AML-193 (cell line): ENCODE measurements around the gene PEPD.
A peak's percentile ranks its signal among the peaks of the same experiment; 100 is the strongest.

Source experiments
- DNase-seq, 2 experiments: peaks; one replicate each; lab custom pipeline; 2025; lab: John Stamatoyannopoulos, UW

The PEPD gene

DNA sequence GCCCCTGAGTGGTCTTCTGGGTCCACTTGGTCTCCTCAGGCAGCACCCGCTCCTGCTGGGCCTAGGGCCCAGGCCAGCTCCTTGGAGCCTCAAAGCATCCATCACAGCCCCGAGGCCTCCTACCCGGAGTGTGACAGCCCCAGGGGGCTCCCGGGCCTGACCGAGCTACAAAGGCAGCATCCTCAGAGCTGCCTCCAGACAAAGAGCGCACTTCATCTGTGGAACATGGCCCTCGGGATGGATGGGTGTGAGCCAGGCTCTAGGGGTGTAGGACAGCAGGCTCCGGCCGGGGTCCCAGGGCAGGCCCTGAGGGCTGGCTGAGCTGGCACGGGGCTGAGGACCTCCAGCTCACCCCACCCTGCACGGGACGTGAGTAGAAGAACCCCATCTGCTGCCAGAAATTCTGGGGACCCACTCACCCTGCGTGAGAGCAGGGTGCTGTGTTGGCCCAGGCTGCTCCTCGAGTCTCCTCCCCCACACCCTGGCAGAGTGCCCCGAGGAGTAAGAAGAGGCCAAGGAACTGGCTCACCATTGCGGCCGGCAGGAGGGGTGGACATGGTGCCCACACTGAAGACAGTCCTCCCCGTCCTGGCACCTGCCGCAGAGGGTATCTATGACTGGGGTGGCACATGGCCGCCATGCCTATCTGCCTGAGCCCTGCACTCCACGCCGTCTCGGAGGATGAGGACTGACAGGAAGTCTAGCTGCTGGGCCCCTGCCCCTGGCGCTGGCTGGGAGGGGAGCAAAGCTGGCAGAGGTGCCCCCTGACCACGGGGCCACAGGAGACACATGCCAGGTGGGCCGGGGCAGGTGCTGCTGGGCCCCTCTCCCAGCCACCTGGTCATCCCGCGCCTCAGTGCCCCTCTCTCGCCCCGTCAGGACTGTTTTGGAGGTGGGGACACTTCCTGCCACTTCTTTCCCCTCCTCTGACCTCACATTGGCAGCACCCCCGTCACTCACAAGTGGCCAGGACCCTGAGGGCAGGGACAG is 125.7 kb downstream of the PEPD start:
- DNase-seq, result no peak

DNA sequence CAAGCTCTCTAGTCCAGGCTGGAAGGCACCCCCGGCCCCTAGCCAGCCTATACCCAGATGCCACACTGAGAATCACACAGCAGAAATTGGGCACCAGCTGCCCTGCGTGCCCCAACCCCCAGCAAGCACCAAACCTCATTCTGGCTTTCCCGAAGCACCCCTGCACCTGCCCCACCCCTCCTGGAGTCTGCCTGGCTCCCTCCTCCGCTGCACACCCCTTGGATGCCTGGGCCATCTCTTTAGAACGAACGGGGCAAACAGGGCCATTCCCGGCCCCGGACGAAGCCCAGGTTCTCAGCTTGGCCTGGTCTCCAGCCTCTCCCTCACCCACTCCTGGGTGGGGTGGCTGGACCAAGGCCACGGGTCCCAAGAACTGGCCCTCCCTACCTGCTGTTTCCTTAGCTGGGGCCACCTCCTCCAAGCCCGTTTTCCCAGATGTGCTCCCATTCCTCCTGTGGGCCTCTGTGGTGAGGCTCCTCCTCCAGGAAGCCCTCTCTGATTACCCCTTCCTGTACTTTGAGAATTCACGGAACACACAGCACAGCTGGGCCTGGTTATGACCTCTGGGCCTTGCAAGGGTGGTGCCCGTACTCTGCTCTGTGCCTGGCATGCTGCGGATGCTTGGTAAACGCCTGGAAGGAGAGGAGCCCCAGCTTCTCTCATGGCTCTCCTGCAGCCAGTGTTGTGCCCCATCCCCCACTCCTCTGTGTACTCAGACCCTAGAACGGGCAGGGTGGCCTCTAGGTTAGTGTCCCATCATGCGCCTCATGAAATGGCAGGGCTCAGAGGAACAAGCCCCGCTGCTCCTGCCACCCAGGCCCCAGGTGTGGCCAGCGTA is 126.6 kb downstream of the PEPD start:
- no peak for DNase-seq

DNA sequence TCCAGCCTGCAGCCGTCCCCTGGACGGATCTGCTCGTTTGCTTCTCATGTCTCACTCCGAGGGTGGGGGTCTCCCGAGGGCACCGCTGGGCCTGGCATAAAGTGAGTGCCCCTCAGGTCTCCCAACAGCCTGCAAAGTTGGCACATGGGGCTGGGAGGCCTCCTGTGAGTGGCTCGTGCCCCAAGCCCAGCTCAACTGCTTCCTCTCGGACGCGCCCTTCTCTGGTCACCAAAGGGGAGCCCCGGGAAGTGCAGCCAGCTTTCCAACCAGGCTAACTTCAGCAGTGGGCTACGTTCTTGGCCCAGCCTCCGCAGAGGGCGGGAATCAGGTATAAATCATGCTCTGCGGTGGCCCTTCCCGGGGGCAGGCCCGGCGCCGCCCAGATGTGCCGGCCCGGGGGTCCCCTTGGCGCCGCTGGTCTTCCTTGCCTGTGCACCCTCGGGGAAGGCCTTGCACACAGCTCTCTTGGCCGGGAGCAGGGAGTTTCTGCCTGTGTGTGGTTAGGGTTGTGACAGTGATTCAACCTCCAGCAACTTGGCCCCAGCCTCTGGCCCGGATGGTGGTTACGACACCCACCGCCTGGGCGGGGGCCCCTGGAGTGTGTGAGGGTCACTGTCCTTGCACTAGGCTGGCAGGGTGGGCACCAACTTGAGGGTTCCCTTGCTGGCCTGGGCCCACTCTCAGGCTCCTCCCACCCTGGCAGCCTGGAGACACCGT is 127.4 kb downstream of the PEPD start:
- DNase-seq, result peak; percentile 49 to 50

DNA sequence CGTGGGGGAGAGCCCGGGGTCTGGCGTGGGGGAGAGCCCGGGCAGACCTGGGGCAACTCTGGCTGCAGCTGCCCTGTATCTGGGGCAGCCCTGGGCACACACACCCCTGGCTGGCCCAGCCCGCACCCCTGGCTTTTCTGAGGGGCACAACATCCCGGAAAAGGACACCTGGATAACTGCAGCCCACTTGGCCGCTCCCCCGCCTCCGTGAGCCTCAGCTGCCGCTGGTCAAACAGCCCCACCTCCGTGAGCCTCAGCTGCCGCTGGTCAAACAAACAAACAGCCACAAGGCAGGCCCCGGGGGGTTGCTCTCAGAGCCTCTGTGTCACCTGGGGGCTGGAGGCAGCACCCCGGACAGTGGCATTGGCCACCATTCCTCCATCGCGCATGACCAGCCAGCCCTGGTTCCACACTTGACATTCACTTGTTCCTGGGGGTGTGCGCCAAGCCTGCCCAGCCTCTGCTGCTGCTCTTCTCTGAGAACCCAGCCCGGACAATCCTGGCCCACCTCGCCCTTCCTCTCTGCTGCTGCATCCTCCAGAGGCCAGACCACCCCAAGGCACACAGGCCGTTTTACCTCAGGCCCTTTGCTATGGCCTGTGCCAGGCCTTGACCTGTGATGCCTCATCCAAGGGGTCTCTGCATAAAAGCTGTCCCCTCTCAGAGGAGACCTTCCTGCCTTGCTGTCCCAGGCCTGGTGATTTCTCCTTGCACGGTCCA is 128.1 kb downstream of the PEPD start:
- DNase-seq, result no peak

DNA sequence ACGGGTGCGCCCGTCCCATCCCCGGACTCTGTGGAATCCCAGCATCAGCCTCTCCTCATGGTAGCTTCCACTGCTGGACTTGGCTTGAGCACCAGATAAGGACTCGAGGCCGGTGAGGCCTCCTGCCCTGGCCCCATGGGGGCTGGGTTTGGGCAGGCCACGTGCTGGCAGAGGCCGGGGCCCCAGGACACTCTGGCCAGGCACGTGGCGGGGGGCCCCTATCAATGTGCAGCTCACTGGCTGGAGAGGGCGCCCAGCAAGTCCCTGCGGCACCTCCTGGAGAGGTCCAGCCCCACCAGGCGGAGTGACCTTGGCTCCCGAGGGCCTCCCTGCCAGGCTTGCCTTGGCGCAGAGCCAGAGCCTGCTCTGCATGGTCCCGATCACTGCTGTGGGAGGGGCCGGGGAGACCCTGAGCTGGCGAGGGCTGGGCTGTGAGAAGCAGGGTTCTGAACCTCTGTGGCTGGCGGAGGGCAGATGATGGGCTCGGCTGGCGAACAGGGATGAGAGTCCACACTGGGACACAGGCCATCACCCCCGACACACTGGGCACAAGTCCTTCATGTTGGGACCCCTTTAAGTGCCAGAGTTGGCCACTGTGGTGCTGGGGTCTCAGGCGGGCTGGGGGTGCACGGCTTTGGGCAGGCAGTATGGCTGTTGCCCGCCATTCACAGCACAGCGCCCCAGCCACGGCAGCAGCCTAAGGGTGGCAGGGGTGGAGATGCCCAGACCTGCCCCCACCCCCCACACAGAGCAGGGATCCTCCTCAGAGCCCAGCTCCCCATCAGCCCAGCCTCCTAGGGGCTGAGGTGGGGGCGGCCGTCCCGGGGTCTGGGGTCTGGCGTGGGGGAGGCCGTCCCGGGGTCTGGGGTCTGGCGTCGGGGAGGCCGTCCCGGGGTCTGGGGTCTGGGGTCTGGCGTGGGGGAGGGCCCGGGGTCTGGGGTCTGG is 129.0 kb downstream of the PEPD start:
- no peak for DNase-seq

DNA sequence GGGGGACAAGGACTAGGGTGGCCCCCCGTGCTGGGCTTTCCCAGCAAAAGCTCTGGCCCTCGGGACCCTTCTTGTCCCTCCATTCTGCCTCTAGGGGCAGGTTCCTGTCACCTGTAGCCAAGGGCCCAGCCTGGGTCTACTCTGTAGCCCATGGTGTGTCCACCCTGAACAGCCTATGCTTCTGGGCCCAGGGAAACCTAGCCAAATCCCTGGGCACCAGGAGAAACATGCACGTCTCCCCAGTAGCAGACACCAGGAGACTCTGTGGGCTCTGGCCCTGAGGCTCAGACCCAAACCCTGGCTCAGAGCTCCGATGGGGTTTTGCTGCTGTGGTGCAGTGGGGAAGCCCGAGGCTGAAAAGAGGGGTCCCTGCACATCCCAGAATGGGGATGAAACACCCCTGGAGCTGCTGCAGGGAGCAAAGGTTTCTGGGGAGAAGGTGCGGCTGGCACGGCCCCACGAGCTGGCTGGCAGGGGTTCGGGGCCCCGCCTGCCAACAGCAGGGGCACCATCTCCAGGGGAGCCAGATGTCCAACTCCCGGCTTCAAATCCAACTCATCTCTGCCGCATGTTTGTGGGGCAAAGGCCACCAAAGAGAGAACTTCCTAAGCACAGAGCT is 129.9 kb downstream of the PEPD start:
- DNase-seq, result no peak

DNA sequence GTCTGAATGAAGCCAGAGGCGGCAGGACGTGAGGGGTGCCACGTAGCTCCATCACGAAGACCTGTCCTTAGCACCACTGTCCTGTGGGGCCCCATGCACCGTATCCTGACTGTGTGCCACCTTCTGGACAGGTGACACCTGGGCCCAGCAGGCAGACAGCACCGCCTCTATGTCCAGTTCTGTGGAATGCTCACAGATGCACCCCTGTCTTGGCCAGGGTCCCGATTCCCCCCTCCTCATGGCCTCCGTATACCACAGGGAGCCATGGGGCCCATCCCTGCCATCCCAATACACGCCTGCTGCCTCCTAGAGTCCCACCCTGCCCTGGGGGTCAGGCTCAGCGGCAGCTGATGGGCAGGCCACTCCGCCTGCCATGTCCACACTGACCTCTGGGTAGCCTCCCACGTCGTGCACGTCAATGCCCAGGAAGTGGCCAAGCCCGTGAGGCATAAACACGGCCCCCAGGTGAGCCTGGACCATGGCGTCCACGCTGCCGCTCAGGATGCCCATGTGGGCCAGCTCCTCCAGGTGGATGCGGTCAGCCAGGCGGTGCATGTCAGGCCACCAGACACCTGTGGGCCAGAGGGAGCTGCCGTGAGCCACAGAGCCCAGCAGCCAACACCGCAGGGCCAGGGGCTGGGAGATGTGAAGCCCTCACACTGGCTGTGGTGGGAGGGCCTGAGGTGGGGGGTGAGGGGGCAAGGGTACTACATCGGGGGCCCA is 130.5 kb downstream of the PEPD start:
- no peak for DNase-seq

DNA sequence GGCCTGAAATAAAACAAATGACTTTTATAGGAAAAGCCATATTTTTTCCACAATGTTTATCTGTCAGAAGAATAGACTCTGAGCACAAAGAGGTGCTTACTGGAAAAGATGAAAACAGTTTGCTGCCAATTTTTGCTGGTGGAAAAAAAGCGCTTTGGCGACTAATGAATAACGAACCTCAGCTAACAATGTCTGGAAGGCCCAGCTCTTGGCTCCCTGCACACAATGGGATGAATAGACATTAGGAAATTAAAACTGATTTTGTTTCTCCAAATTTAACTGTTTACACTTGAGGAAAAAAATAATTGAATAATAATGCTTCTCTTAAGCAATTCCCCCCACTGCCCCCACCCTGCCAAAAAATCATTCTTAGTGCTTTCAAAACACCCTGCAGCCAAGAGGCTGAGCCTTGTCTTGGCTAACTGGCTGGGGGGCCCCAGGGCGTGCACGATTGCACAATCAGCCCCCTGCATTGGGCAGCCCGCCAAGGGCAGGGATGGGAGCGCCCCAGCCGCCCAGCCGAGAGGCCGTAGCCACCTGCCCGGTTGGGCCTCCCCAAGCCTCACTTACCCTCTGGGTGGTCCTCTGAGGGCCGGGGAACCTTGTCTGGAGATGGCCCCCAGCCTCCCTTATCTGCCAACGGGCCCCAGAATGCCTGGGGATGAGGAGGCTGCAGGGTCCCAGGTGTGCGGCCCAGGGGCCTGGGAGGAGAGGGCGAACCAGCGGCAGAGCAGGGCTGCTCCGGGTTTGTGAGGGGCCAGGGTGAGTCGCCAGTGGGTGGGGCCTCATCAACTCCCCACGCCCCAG is 131.3 kb downstream of the PEPD start:
- DNase-seq, result no peak

DNA sequence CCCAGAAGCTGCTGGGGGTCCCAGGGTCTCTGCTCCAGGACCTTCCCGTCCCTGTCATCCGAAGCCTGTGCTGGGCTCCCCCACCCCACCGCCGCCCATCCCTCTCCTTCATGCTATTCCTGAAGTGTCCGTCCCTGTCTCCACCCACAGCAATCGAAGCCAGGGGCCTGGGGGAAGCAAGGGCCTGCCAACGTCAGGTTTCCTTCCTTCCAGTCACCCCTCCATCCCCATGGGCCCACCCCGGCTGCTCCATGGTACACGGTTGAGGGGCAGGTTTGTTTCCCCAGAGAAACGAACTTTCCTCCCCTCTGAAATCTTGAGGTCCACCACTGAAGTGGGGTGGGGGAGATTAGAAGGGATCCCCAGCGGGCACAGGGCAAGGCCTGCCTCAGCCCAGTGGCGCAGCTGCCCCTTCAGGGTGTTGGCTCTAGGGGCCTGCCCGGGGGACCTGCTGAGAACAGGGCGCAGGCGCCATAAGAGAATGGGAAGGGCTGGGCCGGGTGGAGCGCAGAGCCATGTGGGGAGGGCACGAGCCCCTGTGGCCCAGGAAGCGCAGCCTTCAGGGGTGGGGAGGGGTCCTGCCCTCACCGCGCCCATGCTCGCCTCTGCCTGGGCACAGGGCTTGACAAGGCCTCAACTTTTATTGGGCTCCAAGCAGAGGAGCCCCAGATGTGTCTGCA is 132.0 kb downstream of the PEPD start:
- no peak for DNase-seq

DNA sequence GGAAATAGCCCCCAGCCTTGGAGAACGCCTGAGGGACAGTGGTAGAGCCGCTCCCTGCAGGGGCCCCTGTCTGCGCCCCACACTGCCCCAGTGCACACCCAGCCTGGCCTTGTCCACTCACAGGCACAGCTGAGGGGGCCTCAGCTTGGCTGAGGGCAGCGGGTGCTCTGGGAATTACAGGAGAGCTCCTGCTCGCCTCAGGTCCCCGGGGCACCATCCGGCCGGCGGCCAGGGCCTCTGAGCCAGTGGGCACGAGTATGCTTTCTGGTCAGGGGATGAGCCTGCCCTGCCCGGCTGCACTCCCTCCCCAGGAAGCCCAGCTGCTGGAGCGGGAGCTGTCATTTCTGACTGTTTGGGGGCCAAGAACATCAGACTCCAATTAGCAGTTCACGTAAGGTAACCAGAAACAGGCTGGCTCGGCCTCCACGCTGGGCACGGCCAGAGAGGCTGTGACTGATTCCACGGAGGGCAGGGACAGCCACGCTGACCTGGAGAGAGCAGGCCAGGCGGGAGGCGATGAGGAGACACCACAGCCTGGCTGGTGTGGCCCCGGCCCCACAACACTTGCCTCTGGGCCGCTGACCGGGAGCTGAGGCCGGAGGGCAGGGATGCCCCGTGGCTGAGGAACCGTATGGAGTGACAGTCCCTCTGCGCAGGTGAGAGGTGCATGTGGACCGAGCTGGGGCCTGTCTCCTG is 132.7 kb downstream of the PEPD start:
- no peak for DNase-seq

DNA sequence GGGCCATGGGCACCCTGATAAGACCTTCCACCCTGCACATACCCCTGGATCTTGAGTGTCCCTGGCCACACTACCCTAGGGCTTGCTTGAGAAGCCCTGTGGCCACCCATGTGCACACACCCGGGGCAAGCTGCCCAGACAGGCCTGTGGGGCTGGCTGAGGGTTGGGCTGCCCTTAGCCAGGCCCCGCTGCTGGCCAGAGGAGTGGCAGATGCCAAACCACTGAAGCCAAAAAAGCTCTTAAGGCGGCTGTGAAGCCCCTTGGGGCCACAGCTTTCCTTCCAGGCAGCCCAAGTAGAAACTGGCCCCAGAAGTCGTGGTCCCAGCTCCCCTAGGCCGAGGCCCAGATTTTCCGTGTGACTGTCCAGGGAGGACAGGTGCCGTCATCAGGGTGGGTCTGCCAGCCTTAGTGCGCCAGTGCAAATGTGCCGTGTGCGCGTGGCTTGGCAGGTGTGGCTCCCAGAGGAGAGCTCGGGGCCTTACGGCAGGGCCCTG is 133.3 kb downstream of the PEPD start:
- DNase-seq, result no peak

DNA sequence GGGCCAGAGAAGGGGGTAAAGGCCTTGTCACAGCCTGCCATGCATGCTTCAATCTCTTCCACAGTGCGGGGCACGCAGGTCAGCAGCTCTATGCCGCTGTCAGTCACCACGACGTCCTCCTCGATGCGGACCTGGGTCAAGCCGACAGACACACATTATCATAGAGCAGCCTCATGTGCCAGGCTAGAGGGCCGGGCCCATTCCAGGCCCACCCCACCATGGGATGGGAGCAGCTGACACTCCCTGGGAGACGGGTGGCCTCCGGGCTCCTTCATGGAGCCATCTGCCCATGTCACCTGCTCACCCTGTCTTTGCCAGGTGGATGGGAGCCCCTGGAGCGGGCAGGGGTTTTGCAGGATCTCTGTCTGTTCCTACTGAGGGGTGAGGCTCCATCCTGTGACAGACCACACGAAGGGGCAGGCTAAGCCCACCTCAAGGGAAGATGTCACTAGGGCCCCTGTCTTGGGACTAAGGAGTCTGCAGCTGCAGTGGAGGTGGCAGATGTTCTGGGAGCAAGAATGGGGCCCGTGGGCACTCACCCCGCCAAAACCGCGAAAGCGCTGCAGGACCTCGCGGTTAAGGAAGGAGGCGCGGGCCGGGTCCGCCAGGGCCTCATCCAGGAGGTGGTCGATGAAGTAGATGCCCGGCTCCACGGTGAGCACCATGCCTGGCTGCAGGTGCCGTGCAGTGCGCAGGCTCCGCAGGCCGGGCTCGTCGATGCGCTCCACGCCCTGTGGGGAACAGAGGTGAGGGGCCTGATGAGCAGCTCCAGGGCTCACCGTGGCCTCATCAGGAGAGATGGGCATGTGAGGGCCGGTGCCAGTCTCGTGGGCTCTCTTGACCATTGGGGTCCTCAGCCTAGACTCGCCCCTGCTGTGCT is 134.0 kb downstream of the PEPD start:
- no peak for DNase-seq

DNA sequence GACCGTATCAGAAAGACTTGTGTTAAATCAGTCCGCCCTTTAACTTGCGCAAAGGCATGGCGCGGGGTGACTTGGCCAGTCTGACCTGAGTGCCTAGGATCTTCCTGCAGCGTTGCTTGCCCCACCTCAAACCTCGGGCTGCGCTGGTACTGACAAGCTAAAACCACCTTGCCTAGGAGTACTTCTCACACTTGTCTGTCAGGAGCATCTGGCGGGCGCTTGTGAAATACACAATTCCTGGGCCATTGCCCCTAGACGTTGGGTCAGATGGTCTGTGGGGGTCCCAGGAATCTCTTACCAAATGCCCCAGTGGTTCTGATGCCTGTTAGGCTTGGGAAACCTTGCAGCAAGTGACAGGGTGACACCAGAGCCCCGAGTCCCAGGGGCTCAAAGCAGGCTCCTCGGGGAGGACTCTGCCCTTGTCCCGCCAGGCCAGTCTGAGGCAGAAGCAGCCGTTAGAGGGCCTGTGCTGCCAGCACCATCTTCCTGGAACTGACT is 135.2 kb downstream of the PEPD start:
- no peak for DNase-seq

DNA sequence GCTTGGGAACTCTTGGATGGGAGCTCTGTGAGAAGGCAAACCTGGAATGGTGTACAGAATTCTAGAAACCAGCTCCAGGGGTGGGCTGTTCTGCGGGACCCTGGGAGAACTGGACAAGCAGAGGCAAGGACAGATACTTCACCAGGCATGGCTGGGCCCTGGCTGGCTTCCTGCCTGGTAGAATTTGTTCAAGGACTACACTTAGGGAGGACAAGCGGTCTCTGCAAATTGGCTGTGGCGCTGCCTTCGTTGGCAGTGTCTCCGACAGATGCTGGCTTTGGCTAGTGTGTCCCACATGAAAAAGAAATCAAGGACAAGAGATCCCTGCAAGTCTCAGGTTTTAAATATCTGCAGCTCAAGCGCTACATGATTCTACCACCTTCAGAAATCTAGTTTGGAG is 135.6 kb downstream of the PEPD start:
- DNase-seq, result no peak

DNA sequence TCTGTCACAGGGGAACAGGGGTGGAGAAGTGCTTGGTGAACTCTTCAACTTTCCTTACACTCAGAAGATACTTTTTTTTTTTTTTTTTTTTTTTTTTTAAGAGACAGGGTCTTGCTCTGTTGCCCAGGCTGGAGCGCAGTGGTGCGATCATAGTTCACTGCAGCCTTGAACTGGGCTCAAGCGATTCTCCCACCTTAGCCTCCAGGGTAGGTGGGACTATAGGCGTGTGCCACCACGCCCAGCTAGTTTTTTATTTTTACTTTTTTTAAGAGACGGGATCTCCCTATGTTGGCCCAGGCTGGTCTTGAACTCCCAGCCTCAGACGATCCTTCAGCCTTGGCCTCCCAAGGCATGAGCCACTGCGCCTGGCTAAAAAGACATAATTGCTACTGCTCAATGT is 136.6 kb downstream of the PEPD start:
- no peak for DNase-seq

DNA sequence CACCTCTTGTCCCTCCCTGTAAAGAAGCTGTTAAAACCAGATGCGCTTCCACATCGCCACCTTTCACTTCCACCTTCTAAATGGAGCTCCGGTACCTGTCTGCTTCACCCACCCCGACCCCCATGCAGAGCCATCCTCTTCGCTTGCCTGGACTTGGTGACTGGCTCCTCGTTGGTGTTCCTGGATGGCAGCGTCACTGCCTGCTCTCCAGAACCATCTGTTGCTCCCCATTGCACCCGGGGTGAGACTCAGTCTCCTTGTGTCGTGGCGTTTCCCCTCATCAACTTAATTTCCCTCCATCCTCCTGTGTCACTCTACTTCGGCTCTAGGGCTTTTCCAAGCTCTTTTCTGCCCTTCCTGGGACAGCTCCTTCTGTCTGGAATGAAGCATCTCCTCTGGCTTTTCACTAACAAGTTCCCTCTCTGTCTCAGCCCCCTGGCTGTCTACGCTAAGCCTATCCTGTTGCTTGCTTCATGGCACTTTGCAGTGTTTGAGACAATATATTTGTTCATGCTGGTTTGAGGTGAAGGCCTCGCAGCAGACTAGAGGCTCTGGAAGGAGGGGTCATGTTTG is 137.8 kb downstream of the PEPD start:
- DNase-seq, result no peak
